HepG2 (cell line): Measurements from ENCODE around the gene IST1. TPM values are rescaled to one million over a fixed set of nuclear protein-coding genes. Genes with fewer than 3 reads are reported as not detected.
A peak's percentile ranks its signal among the peaks of the same experiment; 100 is the strongest.

Experiments
- CBX1 ChIP-seq: IDR thresholded peaks from one replicate; pipeline ENCODE4 v1.6.1; 2016; ENCODE audit warnings: antibody characterized with exemption, low read depth
- GABPA ChIP-seq, 2 experiments: IDR thresholded peaks; 2 replicates each; pipeline ENCODE4 v1.6.1; 2011 to 2016; ENCODE audit warnings: low read depth in 2 of 2, low read length in 1 of 2, missing biosample characterization in 1 of 2, missing genetic modification characterization in 1 of 2
- HHEX ChIP-seq: IDR thresholded peaks from 2 replicates; pipeline ENCODE4 v1.6.1; 2016; ENCODE audit warnings: control low read depth
- KDM5B ChIP-seq: sonication (generic); formaldehyde crosslinking; IDR thresholded peaks from 2 replicates; pipeline ENCODE4 v1.4.0; 2020; ENCODE audit warnings: missing genetic modification reagents, mild to moderate bottlenecking, borderline replicate concordance
- KDM6A ChIP-seq: IDR thresholded peaks from 2 replicates; pipeline ENCODE4 v1.6.1; 2016; ENCODE audit warnings: low read depth
- KMT2A ChIP-seq: sonication (generic); formaldehyde crosslinking; IDR thresholded peaks from 2 replicates; pipeline ENCODE4 v1.4.0; 2020; ENCODE audit warnings: missing genetic modification reagents
- NCOA2 ChIP-seq: sonication (generic); formaldehyde crosslinking; IDR thresholded peaks from 2 replicates; pipeline ENCODE4 v1.8.0; 2022; ENCODE audit warnings: inconsistent platforms
- NFKBIZ ChIP-seq: IDR thresholded peaks from 2 replicates; pipeline ENCODE4 v1.6.1; 2018; ENCODE audit warnings: missing genetic modification reagents, missing compliant biosample characterization
- NR2C2 ChIP-seq: sonication (generic); formaldehyde crosslinking; IDR thresholded peaks from 2 replicates; pipeline ENCODE4 v1.4.0; 2020; ENCODE audit warnings: missing genetic modification reagents, mild to moderate bottlenecking, moderate library complexity, borderline replicate concordance
- POLR2AphosphoS5 ChIP-seq: IDR thresholded peaks from 2 replicates; pipeline ENCODE4 v1.6.1; 2012; ENCODE audit warnings: low read depth, low read length
- U2AF1 ChIP-seq: fragments of 200-400 bp; formaldehyde crosslinking; optimal IDR thresholded peaks from 2 replicates; pipeline ENCODE3; 2017; ENCODE audit warnings: mild to moderate bottlenecking, low read depth, low read length
- ZNF768 ChIP-seq: sonication (generic); formaldehyde crosslinking; IDR thresholded peaks from 2 replicates; pipeline ENCODE4 v1.4.0; 2020; ENCODE audit warnings: missing genetic modification reagents
- ZNF83 ChIP-seq: sonication (generic); formaldehyde crosslinking; IDR thresholded peaks from 2 replicates; pipeline ENCODE4 v1.4.0; 2020; ENCODE audit warnings: missing genetic modification reagents, mild to moderate bottlenecking, borderline replicate concordance
- polyA plus RNA-seq, 8 experiments: library from polyadenylated mRNA; depleted of rRNA in 3 of 8; stranded (reverse) in 7 of 8; unstranded in 1 of 8; fragments of >200 nt; fragmentation: Illumina TruSeq in 4 of 8; extraction: Trizol in 4 of 8; gene quantifications; 2 replicates each; pipeline versions ENCODE4 v1.2.1 to v1.2.3, GENCODE V29; 2011 to 2016; ENCODE audit warnings: low read depth in 4 of 8, missing spikeins in 1 of 8, mixed read lengths in 1 of 8; ENCODE audit not compliant: insufficient read depth in 1 of 8
- total RNA-seq, 5 experiments: library from RNA; depleted of rRNA; stranded (reverse); fragments of >200 nt; fragmentation: Illumina TruSeq; extraction: Trizol; gene quantifications; 2 replicates each; pipeline ENCODE4 v1.2.3, GENCODE V29; 2016; ENCODE audit warnings: low read depth in 1 of 5
- TF ChIP-seq, protein P1 (sequence below): sonication (generic); formaldehyde crosslinking; IDR thresholded peaks from 2 replicates; pipeline ENCODE4 v1.4.0; 2020; ENCODE audit warnings: missing genetic modification reagents
- TF ChIP-seq, protein P2 (sequence below): sonication (generic); formaldehyde crosslinking; IDR thresholded peaks from 2 replicates; pipeline ENCODE4 v1.5.1; 2020; ENCODE audit warnings: missing genetic modification reagents, mild to moderate bottlenecking, borderline replicate concordance
- TF ChIP-seq, protein P3 (sequence below): sonication (generic); formaldehyde crosslinking; IDR thresholded peaks from 2 replicates; pipeline ENCODE4 v1.9.0; 2021; ENCODE audit warnings: missing genetic modification reagents, borderline replicate concordance
- TF ChIP-seq, protein P4 (sequence below): sonication (generic); formaldehyde crosslinking; IDR thresholded peaks from 2 replicates; pipeline ENCODE4 v1.4.0; 2020; ENCODE audit warnings: mild to moderate bottlenecking, missing genetic modification reagents
- TF ChIP-seq, protein P5 (sequence below): sonication (generic); formaldehyde crosslinking; IDR thresholded peaks from 2 replicates; pipeline ENCODE4 v1.5.0; 2020; ENCODE audit warnings: mild to moderate bottlenecking, missing genetic modification reagents, moderate library complexity
- TF ChIP-seq, protein P6 (sequence below): sonication (generic); formaldehyde crosslinking; IDR thresholded peaks from 2 replicates; pipeline ENCODE4 v1.4.0; 2020; ENCODE audit warnings: low read depth, mild to moderate bottlenecking, missing genetic modification reagents

Gene IST1
- total and polyA plus RNA-seq, 2 of the 13 experiments (the other 11 are each of a cell fraction or from before 2014, with no cell fraction given): 346 to 415 TPM

DNA sequence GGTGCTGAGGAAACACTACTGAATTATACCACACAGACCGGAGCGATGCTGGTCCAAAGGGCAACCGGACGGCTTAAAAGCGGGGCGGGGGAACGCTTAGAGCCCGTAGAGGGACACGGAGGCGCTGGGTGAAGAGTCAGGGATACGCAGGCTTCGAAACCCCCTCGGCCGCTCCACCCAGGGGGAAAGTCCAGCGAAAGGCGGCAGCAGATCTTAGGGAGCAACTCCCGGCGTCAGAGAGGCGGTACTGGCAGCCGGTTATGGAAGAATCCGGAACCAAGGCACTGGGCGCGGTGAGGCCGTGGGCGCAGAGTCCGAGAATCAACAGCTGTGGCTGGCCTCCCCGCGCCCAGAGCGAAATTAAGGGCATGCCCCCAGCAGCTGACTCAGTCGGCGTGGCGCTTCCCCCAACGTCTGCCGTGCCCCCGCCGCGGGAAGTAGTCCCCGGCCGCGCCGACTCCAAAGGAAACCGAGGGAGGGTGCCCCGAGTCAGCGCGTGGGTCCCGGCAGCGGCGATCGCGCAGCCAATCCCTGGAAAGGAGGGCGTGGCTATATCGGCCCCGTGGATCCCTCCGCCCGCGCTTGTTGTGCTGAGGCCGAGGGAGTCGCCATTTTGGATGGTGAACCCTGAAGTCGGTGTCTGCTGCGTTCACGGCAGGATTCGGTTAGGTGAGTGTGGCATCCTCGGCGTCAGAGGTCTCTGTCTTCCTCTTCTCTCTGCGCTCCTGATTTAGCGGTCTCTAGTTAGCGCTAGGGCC is at the start of gene IST1 (continued):
- TF ChIP-seq, protein P1, sequence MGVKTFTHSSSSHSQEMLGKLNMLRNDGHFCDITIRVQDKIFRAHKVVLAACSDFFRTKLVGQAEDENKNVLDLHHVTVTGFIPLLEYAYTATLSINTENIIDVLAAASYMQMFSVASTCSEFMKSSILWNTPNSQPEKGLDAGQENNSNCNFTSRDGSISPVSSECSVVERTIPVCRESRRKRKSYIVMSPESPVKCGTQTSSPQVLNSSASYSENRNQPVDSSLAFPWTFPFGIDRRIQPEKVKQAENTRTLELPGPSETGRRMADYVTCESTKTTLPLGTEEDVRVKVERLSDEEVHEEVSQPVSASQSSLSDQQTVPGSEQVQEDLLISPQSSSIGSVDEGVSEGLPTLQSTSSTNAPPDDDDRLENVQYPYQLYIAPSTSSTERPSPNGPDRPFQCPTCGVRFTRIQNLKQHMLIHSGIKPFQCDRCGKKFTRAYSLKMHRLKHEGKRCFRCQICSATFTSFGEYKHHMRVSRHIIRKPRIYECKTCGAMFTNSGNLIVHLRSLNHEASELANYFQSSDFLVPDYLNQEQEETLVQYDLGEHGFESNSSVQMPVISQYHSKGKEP (CRISPR knock-in tag): 0 out of 2 replicates have a peak, but pooled peaks have one; percentile 24
- TF ChIP-seq GABPA (IDR thresholded peaks at IDR 0.05; ENCODE audit: low read depth, low read length) (peak; percentile 26; the same call in 1 of the 2 replicates), GABPA (CRISPR knock-in tag; IDR thresholded peaks at IDR 0.05; ENCODE audit: low read depth) (peak; percentile 80), ZNF83 (CRISPR knock-in tag) (peak; percentile 6; the same call in 1 of the 2 replicates), NCOA2 (peak; percentile 74; the same call in 1 of the 2 replicates), POLR2AphosphoS5 (peak; percentile 92), ZNF768 (CRISPR knock-in tag) (no peak; the same call in 1 of the 2 replicates), CBX1 (no peak), KDM5B (peak; percentile 78; the same call in 1 of the 2 replicates), NFKBIZ (CRISPR knock-in tag) (peak; percentile 93; the same call in 1 of the 2 replicates), HHEX (CRISPR knock-in tag) (no peak; the same call in 1 of the 2 replicates), U2AF1 (peak; percentile 48), KMT2A (CRISPR knock-in tag) (peak; percentile 92), KDM6A (CRISPR knock-in tag) (no peak; the same call in 1 of the 2 replicates), NR2C2 (CRISPR knock-in tag) (peak; percentile 87)
- TF ChIP-seq, protein P2, sequence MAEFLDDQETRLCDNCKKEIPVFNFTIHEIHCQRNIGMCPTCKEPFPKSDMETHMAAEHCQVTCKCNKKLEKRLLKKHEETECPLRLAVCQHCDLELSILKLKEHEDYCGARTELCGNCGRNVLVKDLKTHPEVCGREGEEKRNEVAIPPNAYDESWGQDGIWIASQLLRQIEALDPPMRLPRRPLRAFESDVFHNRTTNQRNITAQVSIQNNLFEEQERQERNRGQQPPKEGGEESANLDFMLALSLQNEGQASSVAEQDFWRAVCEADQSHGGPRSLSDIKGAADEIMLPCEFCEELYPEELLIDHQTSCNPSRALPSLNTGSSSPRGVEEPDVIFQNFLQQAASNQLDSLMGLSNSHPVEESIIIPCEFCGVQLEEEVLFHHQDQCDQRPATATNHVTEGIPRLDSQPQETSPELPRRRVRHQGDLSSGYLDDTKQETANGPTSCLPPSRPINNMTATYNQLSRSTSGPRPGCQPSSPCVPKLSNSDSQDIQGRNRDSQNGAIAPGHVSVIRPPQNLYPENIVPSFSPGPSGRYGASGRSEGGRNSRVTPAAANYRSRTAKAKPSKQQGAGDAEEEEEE: no peak; the same call in 1 of the 2 replicates
- TF ChIP-seq, protein P3, sequence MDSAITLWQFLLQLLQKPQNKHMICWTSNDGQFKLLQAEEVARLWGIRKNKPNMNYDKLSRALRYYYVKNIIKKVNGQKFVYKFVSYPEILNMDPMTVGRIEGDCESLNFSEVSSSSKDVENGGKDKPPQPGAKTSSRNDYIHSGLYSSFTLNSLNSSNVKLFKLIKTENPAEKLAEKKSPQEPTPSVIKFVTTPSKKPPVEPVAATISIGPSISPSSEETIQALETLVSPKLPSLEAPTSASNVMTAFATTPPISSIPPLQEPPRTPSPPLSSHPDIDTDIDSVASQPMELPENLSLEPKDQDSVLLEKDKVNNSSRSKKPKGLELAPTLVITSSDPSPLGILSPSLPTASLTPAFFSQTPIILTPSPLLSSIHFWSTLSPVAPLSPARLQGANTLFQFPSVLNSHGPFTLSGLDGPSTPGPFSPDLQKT (CRISPR knock-in tag): 0 out of 2 replicates have a peak, but pooled peaks have one; percentile 45
- TF ChIP-seq, protein P4, sequence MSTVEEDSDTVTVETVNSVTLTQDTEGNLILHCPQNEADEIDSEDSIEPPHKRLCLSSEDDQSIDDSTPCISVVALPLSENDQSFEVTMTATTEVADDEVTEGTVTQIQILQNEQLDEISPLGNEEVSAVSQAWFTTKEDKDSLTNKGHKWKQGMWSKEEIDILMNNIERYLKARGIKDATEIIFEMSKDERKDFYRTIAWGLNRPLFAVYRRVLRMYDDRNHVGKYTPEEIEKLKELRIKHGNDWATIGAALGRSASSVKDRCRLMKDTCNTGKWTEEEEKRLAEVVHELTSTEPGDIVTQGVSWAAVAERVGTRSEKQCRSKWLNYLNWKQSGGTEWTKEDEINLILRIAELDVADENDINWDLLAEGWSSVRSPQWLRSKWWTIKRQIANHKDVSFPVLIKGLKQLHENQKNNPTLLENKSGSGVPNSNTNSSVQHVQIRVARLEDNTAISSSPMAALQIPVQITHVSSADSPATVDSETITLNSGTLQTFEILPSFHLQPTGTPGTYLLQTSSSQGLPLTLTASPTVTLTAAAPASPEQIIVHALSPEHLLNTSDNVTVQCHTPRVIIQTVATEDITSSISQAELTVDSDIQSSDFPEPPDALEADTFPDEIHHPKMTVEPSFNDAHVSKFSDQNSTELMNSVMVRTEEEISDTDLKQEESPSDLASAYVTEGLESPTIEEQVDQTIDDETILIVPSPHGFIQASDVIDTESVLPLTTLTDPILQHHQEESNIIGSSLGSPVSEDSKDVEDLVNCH (CRISPR knock-in tag): 0 out of 2 replicates have a peak, but pooled peaks have one; percentile 61
- TF ChIP-seq, protein P5, sequence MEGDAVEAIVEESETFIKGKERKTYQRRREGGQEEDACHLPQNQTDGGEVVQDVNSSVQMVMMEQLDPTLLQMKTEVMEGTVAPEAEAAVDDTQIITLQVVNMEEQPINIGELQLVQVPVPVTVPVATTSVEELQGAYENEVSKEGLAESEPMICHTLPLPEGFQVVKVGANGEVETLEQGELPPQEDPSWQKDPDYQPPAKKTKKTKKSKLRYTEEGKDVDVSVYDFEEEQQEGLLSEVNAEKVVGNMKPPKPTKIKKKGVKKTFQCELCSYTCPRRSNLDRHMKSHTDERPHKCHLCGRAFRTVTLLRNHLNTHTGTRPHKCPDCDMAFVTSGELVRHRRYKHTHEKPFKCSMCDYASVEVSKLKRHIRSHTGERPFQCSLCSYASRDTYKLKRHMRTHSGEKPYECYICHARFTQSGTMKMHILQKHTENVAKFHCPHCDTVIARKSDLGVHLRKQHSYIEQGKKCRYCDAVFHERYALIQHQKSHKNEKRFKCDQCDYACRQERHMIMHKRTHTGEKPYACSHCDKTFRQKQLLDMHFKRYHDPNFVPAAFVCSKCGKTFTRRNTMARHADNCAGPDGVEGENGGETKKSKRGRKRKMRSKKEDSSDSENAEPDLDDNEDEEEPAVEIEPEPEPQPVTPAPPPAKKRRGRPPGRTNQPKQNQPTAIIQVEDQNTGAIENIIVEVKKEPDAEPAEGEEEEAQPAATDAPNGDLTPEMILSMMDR (CRISPR knock-in tag): peak; percentile 23; the same call in 1 of the 2 replicates
- TF ChIP-seq, protein P6, sequence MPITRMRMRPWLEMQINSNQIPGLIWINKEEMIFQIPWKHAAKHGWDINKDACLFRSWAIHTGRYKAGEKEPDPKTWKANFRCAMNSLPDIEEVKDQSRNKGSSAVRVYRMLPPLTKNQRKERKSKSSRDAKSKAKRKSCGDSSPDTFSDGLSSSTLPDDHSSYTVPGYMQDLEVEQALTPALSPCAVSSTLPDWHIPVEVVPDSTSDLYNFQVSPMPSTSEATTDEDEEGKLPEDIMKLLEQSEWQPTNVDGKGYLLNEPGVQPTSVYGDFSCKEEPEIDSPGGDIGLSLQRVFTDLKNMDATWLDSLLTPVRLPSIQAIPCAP: no peak
